Measurements from ENCODE around the gene CROCC2. TPM values are rescaled to one million over a fixed set of nuclear protein-coding genes. Genes with fewer than 3 reads are reported as not detected.

CROCC2 gene
- total RNA-seq, 1 donor from 2014 or later: not detected

DNA sequence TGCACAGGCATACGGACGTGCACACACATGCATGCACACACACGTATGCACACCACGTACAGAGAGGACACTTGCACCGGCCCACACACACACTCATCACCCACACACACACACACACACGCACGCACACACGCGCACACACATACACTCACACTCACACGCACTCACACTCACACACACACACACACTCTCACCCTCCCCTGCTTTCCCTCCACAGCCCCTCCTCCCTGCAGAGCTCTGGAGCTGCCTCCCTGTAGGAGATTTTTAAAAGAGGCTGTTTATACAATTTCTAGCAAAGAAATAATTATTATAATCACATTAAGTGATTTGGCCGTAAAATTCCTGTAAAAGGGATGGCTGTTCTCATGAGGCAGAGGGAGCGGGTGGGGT lies 55.8 kb downstream of the CROCC2 start:
- DNase-seq (ENCODE audit: low read depth): no peak
- H3K4me3 ChIP-seq (ENCODE audit: low read depth, low read length): no peak overlapping the region
- TF ChIP-seq, protein P1, sequence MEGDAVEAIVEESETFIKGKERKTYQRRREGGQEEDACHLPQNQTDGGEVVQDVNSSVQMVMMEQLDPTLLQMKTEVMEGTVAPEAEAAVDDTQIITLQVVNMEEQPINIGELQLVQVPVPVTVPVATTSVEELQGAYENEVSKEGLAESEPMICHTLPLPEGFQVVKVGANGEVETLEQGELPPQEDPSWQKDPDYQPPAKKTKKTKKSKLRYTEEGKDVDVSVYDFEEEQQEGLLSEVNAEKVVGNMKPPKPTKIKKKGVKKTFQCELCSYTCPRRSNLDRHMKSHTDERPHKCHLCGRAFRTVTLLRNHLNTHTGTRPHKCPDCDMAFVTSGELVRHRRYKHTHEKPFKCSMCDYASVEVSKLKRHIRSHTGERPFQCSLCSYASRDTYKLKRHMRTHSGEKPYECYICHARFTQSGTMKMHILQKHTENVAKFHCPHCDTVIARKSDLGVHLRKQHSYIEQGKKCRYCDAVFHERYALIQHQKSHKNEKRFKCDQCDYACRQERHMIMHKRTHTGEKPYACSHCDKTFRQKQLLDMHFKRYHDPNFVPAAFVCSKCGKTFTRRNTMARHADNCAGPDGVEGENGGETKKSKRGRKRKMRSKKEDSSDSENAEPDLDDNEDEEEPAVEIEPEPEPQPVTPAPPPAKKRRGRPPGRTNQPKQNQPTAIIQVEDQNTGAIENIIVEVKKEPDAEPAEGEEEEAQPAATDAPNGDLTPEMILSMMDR (IDR thresholded peaks at IDR 0.05; ENCODE audit: insufficient read depth, low read length, poor library complexity, severe bottlenecking): no peak
- H3K27me3 ChIP-seq (ENCODE audit: control insufficient read depth, insufficient read depth, low read length): peaks cover 41% of the 10 kb centered on the region
- H3K36me3 ChIP-seq (ENCODE audit: control insufficient read depth, insufficient read depth, low read length): no peaks in the 10 kb centered on the region

DNA sequence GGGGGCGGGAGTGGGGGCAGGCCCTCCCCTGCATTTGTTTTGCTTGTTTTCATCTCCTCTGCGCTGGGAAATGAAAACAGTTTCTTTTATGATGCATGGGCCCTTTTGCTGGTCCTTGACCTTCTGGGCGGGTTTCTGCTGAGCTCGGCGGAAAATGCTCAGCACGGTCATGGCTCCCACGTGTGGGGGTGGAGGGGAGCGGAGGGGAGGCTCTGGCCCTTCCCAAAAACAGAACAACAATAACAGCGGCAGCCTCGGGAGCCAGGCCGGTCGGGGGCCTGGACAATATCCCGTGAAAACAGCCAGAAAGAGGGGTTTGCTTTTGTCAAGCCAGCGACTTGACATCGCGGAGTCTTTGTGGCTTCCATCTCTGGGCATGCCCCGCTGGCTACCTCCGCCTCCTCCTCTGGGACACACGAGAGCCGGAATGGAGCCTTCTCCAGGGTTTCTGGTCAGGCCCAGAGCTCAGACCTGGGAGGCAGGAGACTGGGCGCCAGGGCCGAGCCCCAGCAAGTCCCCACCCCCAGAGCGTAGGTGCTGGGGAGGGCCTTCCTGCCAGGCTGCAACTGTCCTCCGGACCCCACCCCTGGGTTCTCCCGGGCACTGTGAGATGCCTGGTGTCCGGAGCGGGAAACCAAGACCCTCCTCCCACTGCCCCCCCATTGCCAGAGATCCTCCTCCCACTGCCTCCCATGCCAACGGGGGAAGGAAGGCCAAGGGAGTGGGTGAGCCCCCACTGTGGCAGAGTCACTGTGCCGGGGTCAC lies 56.3 kb downstream of the CROCC2 start:
- Histone ChIP-seq H3K4me3 (ENCODE audit: low read depth, low read length) (no peak overlapping the region), H3K27me3 (ENCODE audit: control insufficient read depth, insufficient read depth, low read length) (peaks cover 37% of the 10 kb centered on the region), H3K36me3 (ENCODE audit: control insufficient read depth, insufficient read depth, low read length) (no peaks in the 10 kb centered on the region)
- DNase-seq (ENCODE audit: low read depth): no peak
- TF ChIP-seq, protein P1 (IDR thresholded peaks at IDR 0.05; ENCODE audit: insufficient read depth, low read length, poor library complexity, severe bottlenecking): no peak

DNA sequence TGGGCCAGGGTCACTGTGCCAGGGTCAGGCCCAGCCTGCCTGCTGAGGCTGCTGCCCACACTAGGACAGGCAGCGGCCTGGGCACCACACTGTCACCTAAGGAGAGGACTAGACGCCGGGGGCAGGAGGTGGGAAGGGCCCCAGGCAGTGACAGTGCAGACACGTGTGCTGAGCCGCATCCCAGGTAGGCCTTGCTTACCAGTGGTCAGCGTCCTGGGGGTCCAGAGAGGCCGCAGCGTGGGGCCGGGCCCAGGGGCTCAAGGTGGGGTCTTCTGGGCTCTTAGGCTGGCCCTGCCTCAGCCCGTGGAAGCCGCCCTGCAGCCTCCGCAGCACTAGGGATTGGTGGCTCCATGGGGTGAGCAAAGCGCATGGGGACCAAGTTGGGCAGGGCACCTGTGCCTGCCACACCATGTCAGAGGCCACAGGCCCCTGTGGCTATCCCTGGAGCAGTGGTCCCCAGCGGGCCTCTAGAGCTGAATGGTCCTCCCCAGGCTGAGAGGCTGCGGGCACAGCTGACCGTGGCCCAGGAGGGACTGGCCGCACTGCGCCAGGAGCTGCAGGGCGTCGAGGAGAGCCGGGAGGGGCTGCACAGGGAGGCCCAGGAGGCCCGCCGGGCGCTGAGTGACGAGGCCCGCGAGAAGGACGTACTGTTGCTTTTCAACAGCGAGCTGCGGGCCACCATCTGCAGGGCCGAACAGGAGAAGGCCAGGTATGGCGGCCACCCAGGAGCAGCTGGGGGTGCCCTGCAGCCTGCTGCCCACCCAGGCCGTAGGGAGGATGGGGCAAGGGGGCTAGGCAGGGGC lies 57.1 kb downstream of the CROCC2 start:
- Histone ChIP-seq H3K27me3 (ENCODE audit: control insufficient read depth, insufficient read depth, low read length) (peaks cover 30% of the 10 kb centered on the region), H3K36me3 (ENCODE audit: control insufficient read depth, insufficient read depth, low read length) (no peaks in the 10 kb centered on the region), H3K4me3 (ENCODE audit: low read depth, low read length) (no peak overlapping the region)
- TF ChIP-seq, protein P1 (IDR thresholded peaks at IDR 0.05; ENCODE audit: insufficient read depth, low read length, poor library complexity, severe bottlenecking): no peak
- no peak for DNase-seq (ENCODE audit: low read depth)

DNA sequence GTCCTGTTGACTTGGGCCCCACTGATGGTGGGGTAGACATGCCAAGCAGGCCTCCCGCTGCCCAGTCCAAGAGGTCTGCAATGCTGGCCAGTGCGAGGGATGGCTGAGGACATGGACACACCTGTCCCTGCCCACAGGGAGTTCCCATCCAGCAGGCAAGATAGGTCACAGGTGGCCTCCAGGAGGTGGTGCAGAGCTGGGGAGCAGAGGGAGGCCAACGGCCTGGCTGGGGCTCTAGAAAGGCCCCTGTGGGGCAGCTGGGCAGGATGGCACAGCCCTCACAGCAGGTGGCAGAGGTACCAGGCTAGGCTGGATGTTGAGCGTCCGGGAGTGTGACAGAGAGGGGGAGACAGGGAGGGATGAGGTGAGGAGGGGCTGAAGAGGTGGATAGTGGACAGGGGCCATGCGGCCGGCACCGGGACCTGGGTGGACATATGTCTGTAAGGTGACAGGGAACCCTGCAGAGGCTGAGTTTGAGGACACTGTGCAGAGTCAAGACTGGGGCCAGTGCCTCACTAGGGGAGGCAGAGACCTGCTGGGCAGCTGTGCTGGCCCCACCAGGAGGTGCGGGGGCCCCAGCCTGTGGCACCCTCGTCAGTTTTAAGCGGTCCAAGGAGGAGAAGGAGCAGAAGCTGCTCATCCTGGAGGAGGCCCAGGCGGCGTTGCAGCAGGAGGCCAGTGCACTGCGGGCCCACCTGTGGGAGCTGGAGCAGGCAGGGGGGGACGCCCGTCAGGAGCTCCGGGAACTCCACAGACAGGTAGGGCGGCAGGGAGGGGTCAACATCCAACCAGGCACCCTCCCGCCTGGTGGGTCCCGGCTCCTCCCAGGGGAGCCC lies 58.0 kb downstream of the CROCC2 start:
- peaks cover 30% of the 10 kb centered on the region for H3K27me3 ChIP-seq (ENCODE audit: control insufficient read depth, insufficient read depth, low read length)
- no peaks in the 10 kb centered on the region for H3K36me3 ChIP-seq (ENCODE audit: control insufficient read depth, insufficient read depth, low read length)
- TF ChIP-seq, protein P1 (IDR thresholded peaks at IDR 0.05; ENCODE audit: insufficient read depth, low read length, poor library complexity, severe bottlenecking): no peak
- DNase-seq (ENCODE audit: low read depth): no peak
- H3K4me3 ChIP-seq (ENCODE audit: low read depth, low read length): no peak overlapping the region

DNA sequence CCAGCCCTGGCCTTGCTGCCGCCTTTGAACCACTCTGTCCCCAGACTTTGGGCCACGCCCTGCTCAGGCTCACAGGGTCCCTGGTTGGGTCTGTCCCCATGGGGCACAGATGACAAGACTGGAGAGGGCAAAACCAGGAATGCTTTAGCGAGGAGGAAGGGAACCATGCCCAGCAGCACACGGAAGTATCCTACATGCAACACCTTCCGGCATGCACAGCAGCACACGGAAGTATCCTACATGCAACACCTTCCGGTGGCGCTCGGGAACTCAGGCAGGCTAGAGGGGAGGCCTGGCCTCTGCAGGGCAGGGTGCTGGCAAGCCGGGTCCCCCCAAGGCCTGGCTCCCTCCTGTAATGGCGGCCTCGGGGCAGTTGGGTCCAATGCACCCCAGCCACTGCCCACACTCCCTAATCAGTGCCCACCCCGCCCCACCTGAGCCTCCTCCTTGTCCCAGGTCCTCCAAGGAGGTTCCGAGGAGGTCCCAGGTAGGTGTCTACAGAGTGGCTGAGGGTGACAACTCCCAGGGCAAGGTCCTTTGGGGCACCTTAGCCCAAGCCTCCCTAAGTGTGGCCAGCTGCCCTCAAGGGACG lies 58.7 kb downstream of the CROCC2 start:
- TF ChIP-seq, protein P1 (IDR thresholded peaks at IDR 0.05; ENCODE audit: insufficient read depth, low read length, poor library complexity, severe bottlenecking): no peak

More for the DNA sequence above, 58.7 kb downstream of the CROCC2 start:
- DNase-seq (ENCODE audit: low read depth): no peak
- no peaks in the 10 kb centered on the region for H3K36me3 ChIP-seq (ENCODE audit: control insufficient read depth, insufficient read depth, low read length)
- H3K27me3 ChIP-seq (ENCODE audit: control insufficient read depth, insufficient read depth, low read length): peaks cover 27% of the 10 kb centered on the region
- H3K4me3 ChIP-seq (ENCODE audit: low read depth, low read length): no peak overlapping the region
